ENCODE data around the gene VPS51. TPM values are rescaled to one million over a fixed set of nuclear protein-coding genes. Genes with fewer than 3 reads are reported as not detected.

Gene VPS51
- total and polyA plus RNA-seq, 9 of the 15 experiments (the other 6 are each of a cell fraction or from before 2014, with no cell fraction given), result 1.8 to 143 (median 46.8) TPM

- Histone ChIP-seq H2AFZ (ENCODE audit: low read depth, low read length) (no peak overlapping the region), H3K27ac (ENCODE audit: extremely low read depth, low read depth, low read length) (no peak overlapping the region; the same call in 2 of the 3 replicates), H3K4me3 (no peak overlapping the region), H3K9me3 (replicated peaks; ENCODE audit: control insufficient read depth, insufficient read depth, low read depth, low read length) (no peaks in the 10 kb centered on the region), H3K27me3 (ENCODE audit: control insufficient read depth in 2 of 2, insufficient read depth in 2 of 2, low read length in 2 of 2) (no peaks in the 10 kb centered on the region; a peak in 1 of 5 replicates), H3K36me3 (ENCODE audit: control insufficient read depth, insufficient read depth, low read length) (peaks cover 61% of the 10 kb centered on the region), H3K4me2 (ENCODE audit: insufficient read depth, low read length) (no peak overlapping the region), H3K9ac (ENCODE audit: insufficient read depth in 1 of 2, low read depth in 2 of 2, low read length in 2 of 2) (peak overlapping the region in 1 of 2 experiments; percentile 99; a peak in 2 of 4 replicates), H3K79me2 (ENCODE audit: control insufficient read depth, insufficient read depth, low read length) (peaks cover 41% of the 10 kb centered on the region), H4K20me1 (replicated peaks; ENCODE audit: control insufficient read depth, insufficient read depth, low read length) (peaks cover 9% of the 10 kb centered on the region; the same call in 1 of the 2 replicates), H3K9me1 (ENCODE audit: control insufficient read depth, insufficient read depth, low read length) (peaks cover 4% of the 10 kb centered on the region), H3K4me1 (replicated peaks in 1 of 2; ENCODE audit: control insufficient read depth in 2 of 2, insufficient read depth in 2 of 2, low read length in 2 of 2) (peaks cover 21 to 49% of the 10 kb centered on the region in 2 experiments; a peak in 4 of 5 replicates)
- no peak for ATAC-seq
- FAIRE-seq, result no peak
- in situ Hi-C loops (cut with MboI) (no loop called here), intact Hi-C loops (cut with micrococcal nuclease) (no loop called here)
- 85% methylated on average over 6 of the region's 6 CpGs for WGBS (ENCODE audit: insufficient coverage, low coverage, missing lambda C conversion rate)
- ChIA-PET CTCF (ENCODE audit: low intra/inter-chr PET ratio) (no interaction called here), POLR2A (interaction anchor here (1.2 to 8.4 kb wide), 5 partner anchors 11 to 284 kb away, joined by 4 to 182 read pairs (median 14); partner anchors contain the start of genes FAU, MRPL49, SPDYC and ZNHIT2)
- BruUV-seq (replicated peaks), result no TSS peak
- TF ChIP-seq ZMIZ1 (IDR thresholded peaks at IDR 0.05; ENCODE audit: low read depth in 2 of 2, low read length in 2 of 2) (no peak), NCOA6 (IDR thresholded peaks at IDR 0.05) (no peak), CEBPG (CRISPR knock-in tag; IDR thresholded peaks at IDR 0.05) (no peak), CEBPG (tag; conservative IDR thresholded peaks at IDR 0.05 in 1 of 2, IDR thresholded peaks at IDR 0.05 in 1 of 2) (no peak), ESRRA (IDR thresholded peaks at IDR 0.05; ENCODE audit: borderline replicate concordance, low read depth) (no peak), ATF7 (IDR thresholded peaks at IDR 0.05) (no peak), MAZ (CRISPR knock-in tag; conservative IDR thresholded peaks at IDR 0.05 in 1 of 2, IDR thresholded peaks at IDR 0.05 in 1 of 2) (no peak), CBX1 (IDR thresholded peaks at IDR 0.05; ENCODE audit: low read depth) (no peak), TCF3 (CRISPR knock-in tag; IDR thresholded peaks at IDR 0.05) (no peak), ZNF23 (CRISPR knock-in tag; IDR thresholded peaks at IDR 0.05) (no peak), ZNF282 (CRISPR knock-in tag; IDR thresholded peaks at IDR 0.05) (no peak)
- TF ChIP-seq, protein P1, sequence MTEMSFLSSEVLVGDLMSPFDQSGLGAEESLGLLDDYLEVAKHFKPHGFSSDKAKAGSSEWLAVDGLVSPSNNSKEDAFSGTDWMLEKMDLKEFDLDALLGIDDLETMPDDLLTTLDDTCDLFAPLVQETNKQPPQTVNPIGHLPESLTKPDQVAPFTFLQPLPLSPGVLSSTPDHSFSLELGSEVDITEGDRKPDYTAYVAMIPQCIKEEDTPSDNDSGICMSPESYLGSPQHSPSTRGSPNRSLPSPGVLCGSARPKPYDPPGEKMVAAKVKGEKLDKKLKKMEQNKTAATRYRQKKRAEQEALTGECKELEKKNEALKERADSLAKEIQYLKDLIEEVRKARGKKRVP (CRISPR knock-in tag; IDR thresholded peaks at IDR 0.05), result no peak
- no peak for DNase-seq (ENCODE audit: extremely low read depth in 1 of 4, low spot score in 3 of 4)
Observed at GRCh38 chr11:65131895-65132237, 35.9 kb downstream of the VPS51 start.

Data from K562 (cell line).